Esophagus squamous epithelium (tissue), 5 donors: Measurements from ENCODE around the gene ACSL3. TPM values are rescaled to one million over a fixed set of nuclear protein-coding genes. Genes with fewer than 3 reads are reported as not detected.

Experiments used
- DNase-seq: peaks from one replicate; lab custom pipeline; 2025; lab: John Stamatoyannopoulos, UW
- H3K27ac ChIP-seq, 4 donors: fragments of 200-600 bp; sonication (generic); one replicate each; pipeline ENCODE4 v1.5.1; 2016 to 2019; ENCODE audit warnings: mild to moderate bottlenecking in 1 of 4
- H3K27me3 ChIP-seq, 4 donors: fragments of 200-600 bp; sonication (generic); 1 replicate in 3 of 4; 2 replicates in 1 of 4; pipeline versions ENCODE4 v1.5.1 to v1.6.0; 2017 to 2021; ENCODE audit warnings: antibody characterized with exemption in 1 of 4
- H3K36me3 ChIP-seq, 3 donors: fragments of 200-600 bp; sonication (generic); one replicate each; pipeline ENCODE4 v1.5.1; 2016 to 2019
- H3K4me1 ChIP-seq, 3 donors: fragments of 200-600 bp; sonication (generic); one replicate each; pipeline ENCODE4 v1.5.1; 2017 to 2019
- H3K4me3 ChIP-seq, 4 donors: fragments of 200-600 bp; sonication (generic); 1 replicate in 3 of 4; 2 replicates in 1 of 4; pipeline ENCODE4 v1.5.1; 2016 to 2019; ENCODE audit warnings: mild to moderate bottlenecking in 2 of 4, moderate library complexity in 1 of 4
- H3K9me3 ChIP-seq, 3 donors: fragments of 200-600 bp; sonication (generic); one replicate each; pipeline ENCODE4 v1.5.1; 2016 to 2019
- POLR2A ChIP-seq, 4 donors: fragments of 450-650 bp; IDR thresholded peaks; one replicate each; pipeline ENCODE4 v1.6.1; 2017; ENCODE audit warnings: antibody characterized with exemption in 4 of 4, mild to moderate bottlenecking in 4 of 4, moderate library complexity in 3 of 4
- WGBS, 2 donors: methylation state at CpG; one replicate each; pipeline ENCODE4 v1.1.5; 2018; 5-methylcytosine and 5-hydroxymethylcytosine counted together
- intact Hi-C: fragments of 100-400 bp; cut with DNase I; formaldehyde crosslinking; loops from one replicate; pipeline ENCODE4 v1.15.0; 2022
- total RNA-seq, 4 donors: library from RNA; depleted of rRNA; stranded (reverse); fragments of >200 nt; gene quantifications; one replicate each; pipeline ENCODE4 v1.1.0, GENCODE V29; 2016
- TF ChIP-seq, protein P1 (sequence below), 6 experiments: fragments of 450-650 bp in 4 of 6; fragments of 200-600 bp in 2 of 6; sonication (generic) in 2 of 6; IDR thresholded peaks; one replicate each; pipeline ENCODE4 v1.5.1; 2016 to 2019; ENCODE audit warnings: antibody characterized with exemption in 6 of 6, mild to moderate bottlenecking in 4 of 6, moderate library complexity in 4 of 6
- donor health status: DM: yes; HTN: yes; CAD: no.

The ACSL3 gene
- total RNA-seq, 4 donors from 2014 or later, result 62.4 to 84.6 (median 76.6) TPM

DNA sequence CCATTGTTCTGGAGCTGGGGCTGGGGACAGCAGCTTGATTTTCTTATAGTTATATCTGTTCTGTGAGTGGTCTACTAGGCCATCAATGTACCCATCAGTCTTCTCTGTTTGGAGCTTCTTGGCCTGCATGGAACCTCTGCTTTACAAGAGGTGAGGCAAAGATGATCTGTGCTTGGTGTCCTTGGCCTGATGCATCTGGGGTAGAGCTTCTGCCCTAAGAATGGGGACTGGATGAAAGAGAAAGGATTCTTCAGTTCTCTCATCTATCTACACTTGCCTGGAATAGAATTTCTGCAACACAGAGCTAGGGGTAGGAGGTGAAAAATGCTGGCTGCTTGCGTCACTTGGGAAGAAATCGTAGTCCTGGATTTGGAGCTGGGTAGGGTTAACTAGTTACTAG lies 46.2 kb downstream of the ACSL3 start:
- WGBS, 2 donors, result 100% methylated on average over 2 of the region's 2 CpGs
- no peaks in the 10 kb centered on the region for H3K9me3 ChIP-seq
- peaks cover 0 to 65% (median 11%) of the 10 kb centered on the region in 3 donors for H3K36me3 ChIP-seq
- peaks cover 0 to 20% (median 4%) of the 10 kb centered on the region in 3 donors for H3K4me1 ChIP-seq
- H3K27ac ChIP-seq, result no peak overlapping the region
- TF ChIP-seq POLR2A (IDR thresholded peaks at IDR 0.05), result no peak
- TF ChIP-seq, protein P1, sequence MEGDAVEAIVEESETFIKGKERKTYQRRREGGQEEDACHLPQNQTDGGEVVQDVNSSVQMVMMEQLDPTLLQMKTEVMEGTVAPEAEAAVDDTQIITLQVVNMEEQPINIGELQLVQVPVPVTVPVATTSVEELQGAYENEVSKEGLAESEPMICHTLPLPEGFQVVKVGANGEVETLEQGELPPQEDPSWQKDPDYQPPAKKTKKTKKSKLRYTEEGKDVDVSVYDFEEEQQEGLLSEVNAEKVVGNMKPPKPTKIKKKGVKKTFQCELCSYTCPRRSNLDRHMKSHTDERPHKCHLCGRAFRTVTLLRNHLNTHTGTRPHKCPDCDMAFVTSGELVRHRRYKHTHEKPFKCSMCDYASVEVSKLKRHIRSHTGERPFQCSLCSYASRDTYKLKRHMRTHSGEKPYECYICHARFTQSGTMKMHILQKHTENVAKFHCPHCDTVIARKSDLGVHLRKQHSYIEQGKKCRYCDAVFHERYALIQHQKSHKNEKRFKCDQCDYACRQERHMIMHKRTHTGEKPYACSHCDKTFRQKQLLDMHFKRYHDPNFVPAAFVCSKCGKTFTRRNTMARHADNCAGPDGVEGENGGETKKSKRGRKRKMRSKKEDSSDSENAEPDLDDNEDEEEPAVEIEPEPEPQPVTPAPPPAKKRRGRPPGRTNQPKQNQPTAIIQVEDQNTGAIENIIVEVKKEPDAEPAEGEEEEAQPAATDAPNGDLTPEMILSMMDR (IDR thresholded peaks at IDR 0.05), result no peak
- intact Hi-C loops, result no loop called here
- no peak for DNase-seq
- no peaks in the 10 kb centered on the region for H3K27me3 ChIP-seq
- H3K4me3 ChIP-seq, result no peak overlapping the region

DNA sequence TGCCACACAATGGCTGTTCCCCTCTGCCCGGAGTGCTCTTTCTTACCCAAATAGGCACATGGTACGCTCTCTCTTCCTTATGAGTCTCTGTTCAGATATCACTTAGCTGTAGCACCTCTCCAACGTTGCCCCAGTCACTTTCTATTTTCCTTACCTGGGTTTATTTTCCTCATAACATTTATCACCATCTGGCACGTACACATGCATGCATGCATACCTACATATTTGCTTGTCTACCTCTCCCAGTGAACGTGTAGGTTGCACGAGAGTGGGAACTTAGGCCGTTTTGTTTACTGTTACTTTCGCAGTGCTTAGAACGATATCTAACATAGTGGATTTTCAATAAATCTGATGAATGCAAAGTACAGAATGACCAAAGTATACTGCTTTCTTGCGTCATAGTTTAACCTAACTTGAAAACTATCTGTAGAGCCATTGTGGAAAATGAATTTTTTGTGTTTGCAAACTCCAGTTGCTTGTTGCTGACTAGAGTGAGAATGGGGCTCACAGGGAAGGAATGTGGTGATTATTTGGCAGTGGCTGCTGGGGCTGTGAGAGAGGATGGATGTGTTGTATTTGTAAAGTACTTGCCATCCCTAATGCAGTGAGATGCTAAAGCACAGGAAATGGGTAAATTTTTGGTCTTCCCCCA lies 47.1 kb downstream of the ACSL3 start:
- DNase-seq, result no peak
- TF ChIP-seq, protein P1 (IDR thresholded peaks at IDR 0.05), result no peak
- no peak for TF ChIP-seq POLR2A (IDR thresholded peaks at IDR 0.05)
- intact Hi-C loops, result no loop called here
- no peaks in the 10 kb centered on the region for H3K9me3 ChIP-seq
- H3K4me1 ChIP-seq, result peaks cover 0 to 15% (median 8%) of the 10 kb centered on the region in 3 donors
- no peak overlapping the region for H3K27ac ChIP-seq
- peaks cover 0 to 74% (median 11%) of the 10 kb centered on the region in 3 donors for H3K36me3 ChIP-seq
- no peak overlapping the region for H3K4me3 ChIP-seq
- no peaks in the 10 kb centered on the region for H3K27me3 ChIP-seq
- WGBS, 2 donors, result 88 to 89% methylated on average over 10 of the region's 10 CpGs

DNA sequence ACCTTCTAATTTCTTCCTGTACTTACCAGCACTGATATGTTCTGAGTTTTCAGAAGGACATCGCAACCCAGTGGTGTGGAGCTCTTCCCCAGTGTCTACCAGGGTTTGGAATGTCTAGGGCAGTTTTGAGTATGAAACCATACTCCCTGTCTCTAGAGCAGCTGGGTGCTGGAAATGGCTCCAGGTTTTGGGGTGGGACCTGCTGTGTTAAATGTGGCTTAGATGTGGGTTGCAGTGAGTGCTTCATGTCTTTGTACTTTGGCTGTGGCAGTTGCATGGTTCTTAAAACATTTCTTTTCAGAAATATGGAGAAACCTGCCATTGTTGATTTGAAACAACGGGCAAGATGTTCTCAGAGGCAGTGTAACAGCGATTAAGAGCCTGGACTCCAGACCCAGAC lies 48.5 kb downstream of the ACSL3 start:
- TF ChIP-seq, protein P1 (IDR thresholded peaks at IDR 0.05), result no peak
- peaks cover 0 to 7% (median 6%) of the 10 kb centered on the region in 3 donors for H3K4me1 ChIP-seq
- intact Hi-C loops, result no loop called here
- H3K9me3 ChIP-seq, result no peaks in the 10 kb centered on the region
- no peaks in the 10 kb centered on the region for H3K27me3 ChIP-seq
- no peak for DNase-seq
- no peak overlapping the region for H3K4me3 ChIP-seq
- WGBS, 2 donors, result 88 to 91% methylated on average over 3 of the region's 3 CpGs
- H3K27ac ChIP-seq, result no peak overlapping the region
- H3K36me3 ChIP-seq, result peaks cover 0 to 74% (median 11%) of the 10 kb centered on the region in 3 donors

DNA sequence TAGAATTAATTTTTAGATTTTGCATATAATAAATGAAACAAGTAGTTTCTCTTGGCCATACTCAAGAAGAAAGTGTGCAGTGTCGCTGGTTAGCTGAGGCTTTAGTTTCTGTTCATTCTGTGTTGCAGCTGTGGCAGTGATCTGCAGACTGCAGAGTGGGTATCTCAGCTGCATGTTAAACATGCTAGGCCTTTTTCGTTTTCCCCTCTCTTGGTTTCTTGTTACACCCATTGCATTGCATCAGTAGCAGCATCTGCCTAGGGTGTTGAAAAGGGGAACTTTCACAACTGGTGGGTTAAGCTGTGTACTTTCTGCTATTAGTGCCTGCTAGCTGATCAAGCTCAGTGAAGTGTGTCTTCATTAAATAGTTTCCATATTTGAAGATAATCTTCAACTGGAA lies 51.3 kb downstream of the ACSL3 start:
- intact Hi-C loops, result no loop called here

DNA sequence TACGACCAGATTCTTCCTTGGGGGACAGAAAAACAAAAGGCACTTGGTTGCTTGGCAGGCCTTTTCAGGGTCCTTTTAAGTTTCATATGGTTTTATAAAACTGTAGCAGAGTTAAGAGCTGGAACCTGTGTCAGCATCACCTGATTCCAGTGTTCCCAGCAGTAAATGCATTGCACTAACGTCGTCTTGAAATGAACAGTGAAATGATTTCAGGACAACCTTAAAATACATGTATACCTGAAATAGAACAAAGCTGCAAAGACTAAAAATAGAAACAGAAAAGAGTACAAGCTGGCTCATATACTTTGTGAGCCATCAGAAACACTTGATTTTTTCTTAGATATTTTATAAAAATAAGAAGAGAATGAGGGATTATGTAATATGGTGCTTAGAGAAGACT lies 51.9 kb downstream of the ACSL3 start:
- no peak for DNase-seq
- TF ChIP-seq, protein P1 (IDR thresholded peaks at IDR 0.05), result no peak
- TF ChIP-seq POLR2A (IDR thresholded peaks at IDR 0.05), result no peak
- intact Hi-C loops, result no loop called here
- Histone ChIP-seq H3K27me3 (no peaks in the 10 kb centered on the region), H3K36me3 (peaks cover 0 to 62% (median 14%) of the 10 kb centered on the region in 3 donors), H3K9me3 (no peaks in the 10 kb centered on the region), H3K4me1 (peaks cover 0 to 4% (median 0%) of the 10 kb centered on the region in 3 donors), H3K4me3 (no peak overlapping the region), H3K27ac (no peak overlapping the region)
- WGBS, 2 donors, result 86% methylated on average over 2 to 3 of the region's 3 CpGs

More for the DNA sequence above, 51.3 kb downstream of the ACSL3 start:
- peaks cover 0 to 62% (median 14%) of the 10 kb centered on the region in 3 donors for H3K36me3 ChIP-seq
- no peak for TF ChIP-seq POLR2A (IDR thresholded peaks at IDR 0.05)
- TF ChIP-seq, protein P1 (IDR thresholded peaks at IDR 0.05), result no peak
- no peak for DNase-seq
- H3K9me3 ChIP-seq, result no peaks in the 10 kb centered on the region
- WGBS, 2 donors, result 56 to 61% methylated on average over 2 of the region's 2 CpGs
- H3K27ac ChIP-seq, result no peak overlapping the region
- no peaks in the 10 kb centered on the region for H3K27me3 ChIP-seq
- no peak overlapping the region for H3K4me3 ChIP-seq
- H3K4me1 ChIP-seq, result peaks cover 0 to 4% (median 0%) of the 10 kb centered on the region in 3 donors
